Stimulated activated CD4-positive, alpha-beta T cell treated with anti-CD3 and anti-CD28 coated beads, Interleukin-2, amount 100 ng/mL, for 48 hours (primary cell): ENCODE data around the gene ZIK1.

ENCODE experiments used
- DNase-seq, 2 donors: peaks; one replicate each; pipeline ENCODE4 v3.0.0-alpha.2; 2020

ZIK1 gene

DNA sequence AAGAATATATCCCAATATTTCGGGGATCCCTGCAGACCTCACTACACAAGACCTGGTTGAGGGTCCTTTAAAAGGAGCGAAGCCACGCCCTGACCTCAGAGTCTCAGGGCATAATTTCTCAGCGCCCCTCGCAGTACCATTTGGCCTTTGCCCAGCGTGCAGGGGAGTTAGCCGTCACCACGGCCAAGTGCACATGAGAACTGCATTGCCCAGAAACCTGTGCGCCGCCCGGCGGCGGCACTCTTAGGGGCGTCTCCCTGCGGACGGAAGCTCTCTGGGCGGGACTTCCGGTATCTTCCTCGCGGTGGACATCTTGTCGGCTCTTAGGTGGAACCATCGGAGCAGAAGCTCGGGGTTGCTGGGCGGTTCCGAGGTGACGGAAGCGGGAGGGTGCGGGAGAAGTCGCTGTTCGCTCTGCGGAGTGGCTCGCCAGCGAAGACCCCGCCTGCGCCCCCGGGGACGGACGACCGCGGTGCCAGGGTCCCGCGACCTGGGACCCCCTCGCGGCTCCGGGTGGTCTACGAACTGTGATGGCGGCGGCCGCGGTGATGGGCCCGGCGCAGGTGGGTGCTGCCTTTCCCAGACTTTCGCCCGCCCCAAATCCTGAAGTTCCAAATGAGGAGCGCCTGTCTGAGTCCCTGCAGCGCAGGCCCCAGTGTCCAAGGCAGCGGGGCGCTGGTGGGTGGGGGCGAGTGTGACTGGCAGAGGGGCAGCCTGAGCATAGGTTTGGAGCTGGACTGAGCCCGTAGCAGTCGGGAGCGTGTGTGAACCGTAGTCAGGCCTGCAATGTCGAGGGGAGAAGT, 30.2 kb downstream of the ZIK1 start, which contains the start of gene ZNF134:
Gene ZNF134 (plus strand): TSS at position 302 of the 803 bp plus-strand sequence. CDS start 5,227 bp downstream, outside the sequence.
- DNase-seq, result peak; percentile 80 to 82

DNA sequence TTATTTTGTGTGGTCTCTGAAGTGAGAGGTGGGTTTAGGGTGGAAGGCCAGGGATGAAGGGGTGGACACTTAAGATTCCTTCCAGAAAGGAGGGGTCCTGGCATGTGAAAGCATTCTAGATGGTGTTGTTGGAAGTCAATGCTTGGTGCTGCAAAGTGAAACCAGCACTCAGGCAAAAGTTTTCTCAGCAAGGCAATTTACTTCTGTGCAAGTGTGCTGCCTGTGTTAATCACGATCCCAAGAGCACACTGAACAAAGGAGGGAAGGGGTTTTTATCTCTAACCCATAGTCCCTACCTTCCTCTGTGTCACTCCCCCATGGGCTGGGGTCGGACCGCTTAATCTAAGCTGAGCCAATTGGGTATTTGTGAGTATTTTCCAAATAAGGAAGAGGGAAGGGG, 31.4 kb downstream of the ZIK1 start:
- no peak for DNase-seq

DNA sequence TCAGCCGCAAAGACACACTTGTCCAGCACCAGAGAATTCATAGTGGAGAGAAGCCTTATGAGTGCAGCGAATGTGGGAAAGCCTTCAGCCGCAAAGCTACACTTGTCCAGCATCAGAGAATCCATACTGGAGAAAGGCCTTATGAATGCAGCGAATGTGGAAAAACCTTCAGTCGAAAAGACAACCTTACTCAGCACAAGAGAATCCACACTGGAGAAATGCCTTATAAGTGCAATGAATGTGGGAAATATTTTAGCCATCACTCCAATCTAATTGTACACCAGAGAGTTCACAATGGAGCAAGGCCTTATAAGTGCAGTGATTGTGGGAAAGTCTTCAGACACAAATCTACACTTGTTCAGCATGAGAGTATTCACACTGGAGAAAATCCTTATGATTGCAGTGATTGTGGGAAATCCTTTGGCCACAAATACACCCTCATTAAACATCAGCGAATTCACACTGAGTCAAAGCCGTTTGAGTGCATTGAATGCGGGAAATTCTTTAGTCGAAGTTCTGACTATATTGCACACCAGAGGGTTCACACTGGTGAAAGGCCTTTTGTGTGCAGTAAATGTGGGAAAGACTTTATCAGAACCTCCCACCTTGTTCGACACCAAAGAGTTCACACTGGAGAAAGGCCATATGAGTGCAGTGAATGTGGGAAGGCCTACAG, 36.9 kb downstream of the ZIK1 start:
- no peak for DNase-seq

DNA sequence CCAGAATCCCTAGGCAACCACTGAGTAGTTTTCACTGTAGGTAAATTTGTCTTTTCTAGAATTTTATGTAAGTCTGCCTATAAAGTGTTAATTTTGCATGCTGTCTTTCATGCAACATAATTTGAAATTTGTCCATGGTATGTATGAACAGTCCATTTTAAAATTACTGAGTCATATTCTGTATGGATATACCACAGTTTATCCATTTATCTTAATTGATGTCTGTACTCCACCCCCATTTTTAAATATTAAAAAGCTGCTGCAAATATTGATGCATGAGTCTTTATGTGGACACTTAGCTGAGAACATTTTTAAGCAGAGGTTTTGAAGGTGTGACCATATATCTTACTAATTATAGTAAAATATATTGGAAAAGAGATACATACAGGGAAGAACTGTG, 39.1 kb downstream of the ZIK1 start:
- no peak for DNase-seq

DNA sequence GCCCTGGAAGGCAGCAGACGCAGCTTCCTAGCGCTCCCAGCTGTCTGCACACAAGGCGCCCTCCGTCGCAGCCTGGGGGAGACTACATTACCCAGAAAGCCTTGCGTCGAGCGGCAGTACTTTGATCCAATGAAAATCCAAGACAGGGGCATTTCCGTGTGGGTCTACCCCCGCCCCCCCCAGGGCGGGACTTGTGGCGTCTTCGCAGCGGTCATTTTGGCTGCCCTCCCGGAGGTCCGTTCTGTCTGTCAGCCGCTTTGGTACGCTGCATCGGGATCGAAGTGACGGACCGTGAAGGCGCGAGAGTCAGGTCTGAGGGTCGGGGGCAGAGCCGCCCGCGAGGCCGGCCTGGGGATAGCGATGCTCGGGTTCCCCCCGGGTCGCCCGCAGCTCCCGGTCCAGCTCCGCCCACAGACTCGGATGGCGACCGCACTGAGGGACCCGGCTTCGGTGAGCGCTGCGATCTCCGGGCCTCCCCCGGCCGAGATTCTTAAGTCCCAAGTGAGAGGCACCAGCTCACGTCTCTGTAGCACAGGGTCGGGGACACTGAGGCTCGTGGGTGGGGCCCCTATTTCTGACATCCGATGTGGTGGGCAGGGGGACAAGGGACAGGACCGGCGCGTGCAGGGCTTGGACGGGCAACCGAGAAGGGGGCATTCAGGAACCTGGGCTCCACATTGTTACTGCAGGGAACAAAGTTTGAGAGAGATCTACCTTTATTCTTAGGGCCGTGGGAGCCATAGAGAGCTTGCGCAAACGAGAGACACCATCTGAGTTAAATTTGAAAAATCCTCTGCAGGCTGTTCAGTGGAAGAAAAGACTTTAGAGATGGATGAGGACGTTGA, 49.3 kb downstream of the ZIK1 start, which contains the start of gene ZNF211:
Gene ZNF211 (plus strand): TSS at position 182 of the 845 bp plus-strand sequence. CDS start 179 bp downstream, at position 361.
- peak; percentile 75 for DNase-seq

DNA sequence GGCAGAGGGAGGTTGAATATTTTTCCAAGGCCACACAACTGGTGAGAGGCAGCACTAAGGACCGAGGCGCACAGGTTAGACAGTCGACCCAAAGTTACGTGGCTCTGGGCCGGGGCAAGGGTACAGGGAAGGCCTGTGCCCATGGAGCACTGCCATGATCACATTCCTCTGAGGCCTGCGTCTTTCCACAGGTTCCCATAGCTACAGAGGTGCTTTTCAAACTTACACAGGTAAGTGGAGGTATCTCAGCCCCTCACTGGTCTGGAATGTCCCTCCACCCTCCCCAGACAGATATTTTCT, 49.8 kb downstream of the ZIK1 start:
- no peak for DNase-seq

DNA sequence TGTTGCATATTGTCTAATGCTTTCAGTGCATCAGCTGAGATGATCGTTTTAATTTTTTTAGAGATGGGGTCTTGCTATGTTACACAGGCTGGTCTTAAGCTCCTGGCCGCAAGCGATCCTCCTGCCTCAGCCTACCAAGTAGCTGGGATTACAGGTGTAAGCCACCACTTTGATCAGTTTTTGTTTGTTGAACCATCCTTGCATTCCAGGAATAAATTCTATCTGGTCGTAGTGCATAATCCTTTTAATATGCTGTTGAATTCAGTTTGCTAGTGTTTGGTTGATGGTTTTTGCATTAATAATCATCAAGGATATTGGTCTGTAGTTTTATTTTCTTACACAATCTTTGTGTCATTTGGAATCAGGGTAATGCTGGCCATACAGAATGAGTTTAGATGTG, 53.4 kb downstream of the ZIK1 start:
- no peak for DNase-seq

DNA sequence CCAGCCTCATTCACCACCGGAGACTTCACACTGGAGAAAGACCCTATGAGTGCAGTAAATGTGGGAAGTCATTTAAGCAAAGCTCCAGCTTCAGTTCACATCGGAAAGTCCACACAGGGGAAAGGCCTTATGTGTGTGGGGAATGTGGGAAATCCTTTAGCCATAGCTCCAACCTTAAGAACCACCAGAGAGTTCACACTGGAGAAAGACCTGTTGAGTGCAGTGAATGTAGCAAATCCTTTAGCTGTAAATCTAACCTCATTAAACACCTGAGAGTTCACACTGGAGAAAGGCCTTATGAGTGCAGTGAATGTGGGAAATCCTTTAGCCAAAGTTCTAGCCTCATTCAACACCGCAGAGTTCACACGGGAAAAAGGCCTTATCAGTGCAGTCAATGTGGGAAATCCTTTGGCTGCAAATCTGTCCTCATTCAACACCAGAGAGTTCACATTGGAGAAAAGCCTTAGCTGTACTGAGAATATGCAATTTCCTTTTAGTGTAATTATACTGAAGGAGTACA, 57.8 kb downstream of the ZIK1 start:
- DNase-seq, result no peak

DNA sequence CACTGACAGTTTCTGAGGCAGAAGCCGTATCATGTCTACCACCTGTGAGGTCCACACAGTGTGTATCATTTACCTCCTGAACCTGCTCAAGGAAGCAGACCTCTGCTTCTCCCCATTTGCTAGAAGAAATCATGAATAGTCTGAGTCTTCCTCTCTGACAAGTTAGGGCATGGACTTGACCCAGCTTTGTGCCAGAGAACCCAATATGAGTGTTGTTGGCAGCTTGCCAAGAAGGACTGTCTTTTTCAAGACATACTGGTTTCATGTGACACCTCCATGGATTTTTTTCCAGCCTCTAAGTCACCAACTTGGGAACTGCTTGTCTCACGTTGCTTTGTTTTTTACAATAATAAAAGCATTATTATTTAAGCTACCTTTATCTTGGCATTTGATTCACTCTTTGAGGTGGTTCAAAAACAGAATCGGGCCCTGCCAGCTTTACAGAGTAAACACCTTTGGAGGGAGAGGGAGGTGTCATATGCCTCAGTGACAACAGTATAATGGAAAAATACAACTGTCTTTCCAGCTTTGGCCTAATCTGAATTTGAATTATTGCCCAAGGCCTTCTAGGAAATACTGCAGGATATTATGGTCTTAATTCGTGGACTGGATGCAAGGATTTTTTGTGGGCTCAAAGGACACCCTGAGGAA, 58.6 kb downstream of the ZIK1 start:
- DNase-seq, result no peak
